Measurements from ENCODE around the gene CCDC177. TPM values are rescaled to one million over a fixed set of nuclear protein-coding genes. Genes with fewer than 3 reads are reported as not detected.

Gene CCDC177
- total and polyA plus RNA-seq, 7 experiments from 2014 or later, result not detected

DNA sequence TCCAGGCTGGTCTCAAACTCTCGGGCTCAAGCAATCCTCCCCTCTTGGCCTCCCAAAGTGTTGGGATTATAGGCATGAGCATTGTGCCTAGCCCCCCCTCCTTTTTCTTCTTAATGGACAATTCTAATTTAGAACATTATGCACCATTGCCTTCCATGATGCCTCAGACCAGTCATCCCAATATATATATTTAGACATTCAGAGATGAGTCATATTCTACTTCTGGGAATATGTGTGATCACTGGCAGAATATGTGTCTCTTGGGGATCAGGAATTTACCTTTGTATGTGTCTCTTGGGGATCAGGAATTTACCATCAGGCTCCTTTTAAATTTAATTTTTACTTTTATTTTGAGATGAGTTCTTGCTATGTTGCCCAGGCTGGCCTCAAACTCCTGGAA is 7.5 kb upstream of the CCDC177 start:
- no peak overlapping the region for H3K27ac ChIP-seq (ENCODE audit: low read depth, low read length)
- no peaks in the 10 kb centered on the region for H3K9me3 Mint-ChIP-seq
- no peaks in the 10 kb centered on the region for H3K36me3 ChIP-seq (ENCODE audit: control insufficient read depth in 2 of 3, insufficient read depth in 3 of 3, low read length in 3 of 3)
- H3K4me3 Mint-ChIP-seq, result no peak overlapping the region
- DNase-seq (no peak), ATAC-seq (no peak)
- intact Hi-C loops (cut with micrococcal nuclease), result no loop called here
- H3K4me3 ChIP-seq (ENCODE audit: low read length), result no peak overlapping the region
- CTCF ChIA-PET, result interaction anchor here (1.6 kb wide), 1 partner anchor 145 kb away, joined by 5 read pairs; no protein-coding TSS in a partner anchor
- no peaks in the 10 kb centered on the region for H3K4me1 ChIP-seq (ENCODE audit: control insufficient read depth in 2 of 2, insufficient read depth in 2 of 2, low read length in 2 of 2)
- no peaks in the 10 kb centered on the region for H3K9me3 ChIP-seq (ENCODE audit: control insufficient read depth in 2 of 3, low read length in 3 of 3)
- no peaks in the 10 kb centered on the region for H3K36me3 Mint-ChIP-seq
- POLR2A ChIA-PET, result no interaction called here
- H3K27ac Mint-ChIP-seq, result peak overlapping the region in 1 of 9 donors; percentile 5
- peaks cover 0 to 4% (median 0%) of the 10 kb centered on the region in 7 donors for H3K4me1 Mint-ChIP-seq
- H3K27me3 ChIP-seq (ENCODE audit: control insufficient read depth in 2 of 2, insufficient read depth in 2 of 2, low read length in 2 of 2), result no peaks in the 10 kb centered on the region
- H3K27me3 Mint-ChIP-seq, result peaks cover 0 to 31% (median 0%) of the 10 kb centered on the region in 5 donors

DNA sequence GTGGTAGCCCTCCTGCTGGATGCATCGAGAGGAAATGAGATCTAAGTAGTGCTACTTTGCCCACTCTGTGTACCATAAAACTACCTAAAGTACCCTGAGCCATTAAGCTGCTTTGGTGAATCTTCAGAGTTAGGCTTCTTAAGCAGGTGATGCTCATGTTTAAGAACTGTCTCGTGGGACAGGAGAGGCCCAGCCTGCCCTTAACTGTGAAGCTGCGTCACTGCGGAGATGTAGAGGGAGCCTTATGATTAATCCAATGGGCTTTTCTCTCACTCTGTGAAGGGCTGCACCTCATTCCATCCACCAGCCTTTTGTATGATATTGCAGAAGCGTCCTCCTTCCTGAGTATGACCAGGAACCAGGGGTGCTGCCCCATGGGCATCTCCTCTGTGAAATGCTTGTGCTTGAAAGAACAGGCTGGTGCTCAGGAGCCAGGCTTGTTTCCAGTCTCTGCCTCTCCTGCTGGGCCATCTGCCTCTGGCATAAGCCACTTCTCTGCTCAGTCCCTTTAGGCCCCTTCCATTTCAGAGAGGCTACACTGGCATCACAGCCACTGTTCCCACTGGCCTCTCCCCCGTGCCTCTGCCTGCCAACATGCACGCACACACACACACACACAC is 6.8 kb upstream of the CCDC177 start:
- no peaks in the 10 kb centered on the region for H3K4me1 ChIP-seq (ENCODE audit: control insufficient read depth in 2 of 2, insufficient read depth in 2 of 2, low read length in 2 of 2)
- Mint-ChIP-seq H3K27ac (peak overlapping the region in 1 of 9 donors; percentile 41), H3K27me3 (peaks cover 2 to 39% (median 5%) of the 10 kb centered on the region in 5 donors), H3K9me3 (no peaks in the 10 kb centered on the region), H3K4me1 (peaks cover 0 to 4% (median 0%) of the 10 kb centered on the region in 7 donors), H3K36me3 (no peaks in the 10 kb centered on the region), H3K4me3 (no peak overlapping the region)
- intact Hi-C loops (cut with micrococcal nuclease), result no loop called here
- no peak overlapping the region for H3K27ac ChIP-seq (ENCODE audit: low read depth, low read length)
- no peak overlapping the region for H3K4me3 ChIP-seq (ENCODE audit: low read length)
- ChIA-PET CTCF (interaction anchor here (1.1 to 1.2 kb wide), 2 partner anchors 24 to 145 kb away, joined by 4 to 5 read pairs; no protein-coding TSS in a partner anchor), POLR2A (no interaction called here)
- ATAC-seq (no peak), DNase-seq (no peak)
- H3K36me3 ChIP-seq (ENCODE audit: control insufficient read depth in 2 of 3, insufficient read depth in 3 of 3, low read length in 3 of 3), result no peaks in the 10 kb centered on the region
- no peaks in the 10 kb centered on the region for H3K27me3 ChIP-seq (ENCODE audit: control insufficient read depth in 2 of 2, insufficient read depth in 2 of 2, low read length in 2 of 2)
- no peaks in the 10 kb centered on the region for H3K9me3 ChIP-seq (ENCODE audit: control insufficient read depth in 2 of 3, low read length in 3 of 3)

DNA sequence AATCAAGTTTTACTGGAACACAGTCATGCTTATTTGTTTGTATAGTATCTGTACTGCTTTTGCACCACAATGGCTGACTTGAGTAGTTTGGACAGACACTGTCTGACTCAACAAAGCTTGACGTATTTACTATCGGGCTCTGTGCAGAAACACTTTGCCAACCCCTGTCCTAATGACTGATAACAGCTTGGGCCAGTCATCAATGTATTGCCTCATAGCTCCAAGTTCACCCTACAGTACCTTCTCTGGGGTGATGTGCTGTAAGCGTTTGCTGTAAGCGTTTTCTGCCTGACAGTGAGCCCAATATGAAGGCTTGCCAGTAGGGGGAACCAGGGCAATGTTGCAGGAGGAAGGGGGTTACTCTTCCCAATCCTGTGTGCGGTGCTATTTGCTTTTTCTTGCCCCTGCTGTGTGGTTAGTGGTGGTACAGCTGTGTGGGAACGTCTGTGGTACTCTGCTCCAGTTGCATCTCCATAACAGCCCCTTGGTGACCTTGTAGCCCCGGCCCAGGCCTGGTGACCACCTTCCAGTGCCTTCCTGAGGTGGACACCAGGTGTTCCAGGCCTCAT is 5.4 kb upstream of the CCDC177 start:
- intact Hi-C loops (cut with micrococcal nuclease), result no loop called here
- H3K36me3 ChIP-seq (ENCODE audit: control insufficient read depth in 2 of 3, insufficient read depth in 3 of 3, low read length in 3 of 3), result no peaks in the 10 kb centered on the region
- Mint-ChIP-seq H3K9me3 (peaks cover 0 to 1% (median 0%) of the 10 kb centered on the region in 11 donors), H3K36me3 (no peaks in the 10 kb centered on the region), H3K27me3 (peaks cover 15 to 51% (median 16%) of the 10 kb centered on the region in 5 donors), H3K27ac (no peak overlapping the region), H3K4me1 (peaks cover 0 to 4% (median 0%) of the 10 kb centered on the region in 7 donors), H3K4me3 (no peak overlapping the region)
- no peaks in the 10 kb centered on the region for H3K27me3 ChIP-seq (ENCODE audit: control insufficient read depth in 2 of 2, insufficient read depth in 2 of 2, low read length in 2 of 2)
- H3K4me3 ChIP-seq (ENCODE audit: low read length), result no peak overlapping the region
- H3K4me1 ChIP-seq (ENCODE audit: control insufficient read depth in 2 of 2, insufficient read depth in 2 of 2, low read length in 2 of 2), result no peaks in the 10 kb centered on the region
- DNase-seq (no peak), ATAC-seq (peak; percentile 37)
- no peak overlapping the region for H3K27ac ChIP-seq (ENCODE audit: low read depth, low read length)
- CTCF ChIA-PET, result interaction anchor here (0.5 to 1.2 kb wide), 5 partner anchors 25 to 755 kb away, joined by 3 to 5 read pairs (median 3); no protein-coding TSS in a partner anchor
- POLR2A ChIA-PET, result no interaction called here
- no peaks in the 10 kb centered on the region for H3K9me3 ChIP-seq (ENCODE audit: control insufficient read depth in 2 of 3, low read length in 3 of 3)

DNA sequence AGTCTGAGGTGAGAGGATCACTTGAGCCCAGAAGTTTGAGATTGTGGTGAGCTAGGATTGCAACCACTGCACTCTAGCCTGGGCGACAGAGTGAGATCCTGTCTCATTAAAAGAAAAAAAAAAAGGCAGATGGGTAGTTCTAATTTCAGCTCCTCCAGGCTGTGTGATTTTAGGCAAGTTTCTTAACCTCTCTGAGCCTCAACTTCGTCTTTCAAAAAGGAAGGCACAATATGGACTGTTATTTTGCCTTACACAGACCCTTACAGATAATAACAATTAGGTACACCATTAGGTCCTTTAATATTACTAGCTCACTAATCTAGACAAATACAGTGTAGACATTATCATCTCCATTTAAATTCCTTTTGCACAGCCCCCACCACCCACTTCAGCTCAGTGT is 4.8 kb upstream of the CCDC177 start:
- Histone ChIP-seq H3K36me3 (ENCODE audit: control insufficient read depth in 2 of 3, insufficient read depth in 3 of 3, low read length in 3 of 3) (no peaks in the 10 kb centered on the region), H3K4me3 (ENCODE audit: low read length) (no peak overlapping the region), H3K4me1 (ENCODE audit: control insufficient read depth in 2 of 2, insufficient read depth in 2 of 2, low read length in 2 of 2) (peaks cover under 1 to 2% of the 10 kb centered on the region in 2 donors), H3K27ac (ENCODE audit: low read depth, low read length) (no peak overlapping the region), H3K9me3 (ENCODE audit: control insufficient read depth in 2 of 3, low read length in 3 of 3) (no peaks in the 10 kb centered on the region), H3K27me3 (ENCODE audit: control insufficient read depth in 2 of 2, insufficient read depth in 2 of 2, low read length in 2 of 2) (no peaks in the 10 kb centered on the region)
- ChIA-PET POLR2A (no interaction called here), CTCF (interaction anchor here (0.5 to 1.2 kb wide), 2 partner anchors 26 to 174 kb away, joined by 3 read pairs; no protein-coding TSS in a partner anchor)
- ATAC-seq, result no peak
- no peak overlapping the region for H3K27ac Mint-ChIP-seq
- DNase-seq, result no peak
- H3K4me3 Mint-ChIP-seq, result no peak overlapping the region
- H3K9me3 Mint-ChIP-seq, result peaks cover 0 to 1% (median 0%) of the 10 kb centered on the region in 11 donors
- H3K4me1 Mint-ChIP-seq, result peaks cover 3 to 7% (median 4%) of the 10 kb centered on the region in 7 donors
- peaks cover 21 to 54% (median 22%) of the 10 kb centered on the region in 5 donors for H3K27me3 Mint-ChIP-seq
- no peaks in the 10 kb centered on the region for H3K36me3 Mint-ChIP-seq
- intact Hi-C loops (cut with micrococcal nuclease), result no loop called here

DNA sequence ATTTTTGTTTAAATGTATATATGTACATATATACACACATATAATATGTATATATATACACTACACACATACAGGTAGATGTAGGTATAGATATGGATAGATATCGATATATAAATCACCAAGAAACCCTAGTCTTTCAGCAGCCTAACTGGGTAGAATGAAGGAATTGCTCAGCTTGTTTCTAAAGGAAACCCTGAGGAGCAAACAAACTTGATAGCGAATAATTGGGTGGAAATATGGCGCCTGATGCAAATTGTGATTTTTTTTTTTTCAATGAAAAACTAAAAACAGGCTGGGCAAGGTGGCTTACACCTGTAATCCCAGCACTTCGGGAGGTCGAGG is 254 bp upstream of the CCDC177 start:
- POLR2A ChIA-PET, result interaction anchor here (0.7 kb wide), 3 partner anchors 64 to 1345 kb away, joined by 3 to 7 read pairs (median 7); no protein-coding TSS in a partner anchor
- H3K4me1 Mint-ChIP-seq, result peaks cover 5 to 15% (median 12%) of the 10 kb centered on the region in 7 donors
- Histone ChIP-seq H3K27ac (ENCODE audit: low read depth, low read length) (no peak overlapping the region), H3K9me3 (ENCODE audit: control insufficient read depth in 2 of 3, low read length in 3 of 3) (no peaks in the 10 kb centered on the region), H3K4me1 (ENCODE audit: control insufficient read depth in 2 of 2, insufficient read depth in 2 of 2, low read length in 2 of 2) (peaks cover 9 to 16% of the 10 kb centered on the region in 2 donors), H3K4me3 (ENCODE audit: low read length) (no peak overlapping the region), H3K36me3 (ENCODE audit: control insufficient read depth in 2 of 3, insufficient read depth in 3 of 3, low read length in 3 of 3) (no peaks in the 10 kb centered on the region), H3K27me3 (ENCODE audit: control insufficient read depth in 2 of 2, insufficient read depth in 2 of 2, low read length in 2 of 2) (peaks cover 0 to 4% of the 10 kb centered on the region in 2 donors)
- peak overlapping the region; percentile 83 to 96 (median 87) for H3K4me3 Mint-ChIP-seq
- H3K9me3 Mint-ChIP-seq, result peaks cover 0 to 1% (median 0%) of the 10 kb centered on the region in 11 donors
- CTCF ChIA-PET, result interaction anchor here (0.6 to 1.2 kb wide), 6 partner anchors 10 to 428 kb away, joined by 3 to 6 read pairs (median 4); no protein-coding TSS in a partner anchor
- no peak for ATAC-seq
- H3K27me3 Mint-ChIP-seq, result peaks cover 42 to 81% (median 43%) of the 10 kb centered on the region in 5 donors
- DNase-seq, result no peak
- intact Hi-C loops (cut with micrococcal nuclease), result loop anchor here (1.0 to 5.0 kb wide), 3 partner anchors 313 to 446 kb away; partner anchors contain the start of gene GALNT16 (in 1 of the 2)
- no peak overlapping the region for H3K27ac Mint-ChIP-seq
- H3K36me3 Mint-ChIP-seq, result no peaks in the 10 kb centered on the region

DNA sequence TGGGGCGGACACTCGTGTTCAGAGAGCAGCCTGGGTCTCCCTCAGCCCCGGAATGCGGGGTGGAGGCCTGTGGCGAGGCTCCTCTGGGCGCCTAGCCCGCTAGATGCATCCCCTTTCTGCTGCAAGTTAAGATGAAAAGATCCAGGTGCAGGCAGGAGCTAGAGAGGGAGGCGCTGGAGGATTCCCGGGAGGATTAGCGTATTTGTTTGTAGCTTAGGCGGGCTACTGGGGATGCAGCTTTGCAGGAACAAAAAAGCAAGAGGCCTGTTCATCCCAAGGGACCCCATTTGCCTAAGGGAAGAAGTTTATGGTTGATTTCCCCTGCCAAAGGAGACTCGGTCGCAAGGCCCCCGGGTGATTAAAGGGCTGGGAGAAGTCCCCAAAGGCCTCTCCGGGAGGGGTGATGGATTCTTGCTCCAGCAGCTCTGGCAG is 824 bp downstream of the CCDC177 start:
- intact Hi-C loops (cut with micrococcal nuclease), result loop anchor here (1.0 to 5.0 kb wide), 3 partner anchors 312 to 445 kb away; partner anchors contain the start of gene GALNT16 (in 1 of the 2)
- Mint-ChIP-seq H3K36me3 (no peaks in the 10 kb centered on the region), H3K4me1 (peaks cover 5 to 15% (median 12%) of the 10 kb centered on the region in 7 donors), H3K9me3 (peaks cover 0 to 1% (median 0%) of the 10 kb centered on the region in 11 donors), H3K27ac (no peak overlapping the region), H3K4me3 (peak overlapping the region; percentile 48 to 96 (median 84)), H3K27me3 (peaks cover 53 to 82% (median 53%) of the 10 kb centered on the region in 5 donors)
- Histone ChIP-seq H3K4me1 (ENCODE audit: control insufficient read depth in 2 of 2, insufficient read depth in 2 of 2, low read length in 2 of 2) (peaks cover 9 to 16% of the 10 kb centered on the region in 2 donors), H3K4me3 (ENCODE audit: low read length) (peak overlapping the region; percentile 13), H3K27ac (ENCODE audit: low read depth, low read length) (no peak overlapping the region), H3K36me3 (ENCODE audit: control insufficient read depth in 2 of 3, insufficient read depth in 3 of 3, low read length in 3 of 3) (no peaks in the 10 kb centered on the region), H3K9me3 (ENCODE audit: control insufficient read depth in 2 of 3, low read length in 3 of 3) (no peaks in the 10 kb centered on the region), H3K27me3 (ENCODE audit: control insufficient read depth in 2 of 2, insufficient read depth in 2 of 2, low read length in 2 of 2) (peaks cover 0 to 6% of the 10 kb centered on the region in 2 donors)
- ATAC-seq (no peak), DNase-seq (no peak)
- CTCF ChIA-PET, result interaction anchor here (0.6 to 0.8 kb wide), 2 partner anchors 146 to 332 kb away, joined by 3 to 12 read pairs; no protein-coding TSS in a partner anchor
- POLR2A ChIA-PET, result no interaction called here

Data from naive thymus-derived CD4-positive, alpha-beta T cell (primary cell).